ENCODE results near the gene SAYSD1. TPM values are rescaled to one million over a fixed set of nuclear protein-coding genes. Genes with fewer than 3 reads are reported as not detected.

The SAYSD1 gene
- total RNA-seq, 1 experiment from 2014 or later, result 7.3 TPM

GRCh38 chr6:39108041-39108839 is 6.7 kb downstream of the SAYSD1 start:
- DNase-seq (ENCODE audit: low read depth), result no peak

- DNase-seq (ENCODE audit: low read depth), result no peak
These were observed 7.3 kb downstream of the SAYSD1 start for GRCh38 chr6:39107641-39108040.

DNA sequence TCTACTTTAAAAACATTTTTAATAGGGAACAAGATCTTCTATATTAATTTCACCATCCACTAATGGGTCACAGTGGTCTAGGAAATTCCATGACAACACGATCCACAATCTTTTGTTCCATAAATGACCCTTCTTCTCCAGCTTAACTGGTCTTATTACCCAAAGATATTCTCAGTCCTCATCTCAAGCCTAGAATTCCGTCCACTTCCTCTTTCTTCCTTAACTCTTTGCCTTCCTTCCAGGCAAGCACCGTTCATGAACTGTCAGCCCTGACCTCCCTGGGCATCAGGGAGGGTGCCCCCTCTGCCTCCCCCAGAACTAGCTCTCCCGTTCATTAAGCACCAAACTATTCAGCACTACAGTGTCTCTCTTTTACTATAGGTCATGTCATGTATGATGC is 8.0 kb downstream of the SAYSD1 start:
- DNase-seq (ENCODE audit: low read depth), result no peak

GRCh38 chr6:39104528-39104927 is 10.5 kb downstream of the SAYSD1 start:
- no peak for DNase-seq (ENCODE audit: low read depth)

DNA sequence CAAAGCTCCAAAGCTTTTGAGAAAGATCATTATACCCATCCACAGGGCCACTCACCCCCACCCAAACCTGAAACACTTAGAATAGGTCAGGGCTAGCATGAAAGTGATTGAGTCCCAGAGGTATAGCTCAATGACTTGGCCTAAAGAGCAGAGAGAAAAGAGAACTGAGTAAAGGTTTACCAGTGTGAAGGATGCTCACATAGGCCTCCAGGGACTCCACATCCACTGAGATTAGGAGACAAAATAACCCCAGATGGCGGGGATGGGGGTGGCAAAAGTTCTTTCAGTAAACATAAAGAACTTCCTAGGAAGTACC is 12.2 kb downstream of the SAYSD1 start:
- no peak for DNase-seq (ENCODE audit: low read depth)

- DNase-seq (ENCODE audit: low read depth), result peak; percentile 21
These were observed 12.7 kb downstream of the SAYSD1 start for GRCh38 chr6:39102071-39102820.

GRCh38 chr6:39100358-39100757 is 14.6 kb downstream of the SAYSD1 start:
- DNase-seq (ENCODE audit: low read depth), result no peak

- no peak for DNase-seq (ENCODE audit: low read depth)
These were observed 19.4 kb downstream of the SAYSD1 start for GRCh38 chr6:39095578-39095977.

DNA sequence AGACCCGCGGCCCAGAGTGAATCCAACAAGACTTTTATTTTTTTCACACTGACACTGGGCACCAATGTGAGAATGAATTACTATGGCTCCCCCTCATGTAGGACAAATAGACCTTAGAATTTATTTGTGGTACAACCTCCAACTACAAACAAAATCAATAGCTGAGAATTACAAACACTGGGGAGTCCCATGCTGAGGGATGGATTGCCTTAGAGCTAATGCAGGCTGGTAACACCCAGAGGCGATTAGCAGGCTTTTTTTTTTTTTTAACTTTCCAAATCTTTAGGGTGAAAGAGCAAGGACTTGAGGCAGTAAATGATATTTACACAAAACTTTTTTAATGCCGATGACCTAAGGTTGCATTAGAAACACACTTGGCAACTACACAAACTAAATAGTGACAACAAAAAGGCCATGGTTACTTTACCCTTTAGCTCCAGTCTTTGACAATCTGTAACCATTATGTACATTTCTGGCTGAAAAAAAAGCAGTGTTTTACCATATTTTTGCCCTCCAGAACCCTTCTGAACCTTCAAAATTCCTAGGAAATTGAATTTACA is 21.8 kb downstream of the SAYSD1 start:
- DNase-seq (ENCODE audit: low read depth), result no peak

GRCh38 chr6:39092124-39092523 is 22.9 kb downstream of the SAYSD1 start:
- peak; percentile 32 for DNase-seq (ENCODE audit: low read depth)

DNA sequence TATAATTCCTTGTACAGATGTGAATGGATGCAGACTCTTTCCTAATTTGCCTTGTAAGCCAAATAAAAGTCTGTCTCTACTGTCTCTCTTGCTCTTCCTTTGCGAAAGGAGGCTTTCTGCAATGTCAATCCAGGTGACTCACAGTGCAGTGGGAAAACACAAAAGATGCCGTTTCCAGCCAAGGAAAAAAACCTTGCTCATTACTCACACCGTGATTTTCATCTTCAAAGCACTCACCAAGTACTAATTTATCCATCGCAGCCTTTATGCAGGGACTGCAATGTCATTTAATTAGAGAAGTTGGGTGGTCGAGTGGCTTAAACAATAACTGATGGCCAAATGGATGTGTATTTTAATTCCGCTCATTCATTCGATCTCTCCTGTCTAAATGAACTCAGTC is 23.8 kb downstream of the SAYSD1 start:
- DNase-seq (ENCODE audit: low read depth), result no peak

GRCh38 chr6:39090036-39090435 is 24.9 kb downstream of the SAYSD1 start:
- no peak for DNase-seq (ENCODE audit: low read depth)

- peak; percentile 15 for DNase-seq (ENCODE audit: low read depth)
These were observed 26.7 kb downstream of the SAYSD1 start for GRCh38 chr6:39088331-39088730.

- DNase-seq (ENCODE audit: low read depth), result no peak
These were observed 27.8 kb downstream of the SAYSD1 start for GRCh38 chr6:39087197-39087596.

- no peak for DNase-seq (ENCODE audit: low read depth)
These were observed 28.3 kb downstream of the SAYSD1 start for GRCh38 chr6:39086711-39087110.

DNA sequence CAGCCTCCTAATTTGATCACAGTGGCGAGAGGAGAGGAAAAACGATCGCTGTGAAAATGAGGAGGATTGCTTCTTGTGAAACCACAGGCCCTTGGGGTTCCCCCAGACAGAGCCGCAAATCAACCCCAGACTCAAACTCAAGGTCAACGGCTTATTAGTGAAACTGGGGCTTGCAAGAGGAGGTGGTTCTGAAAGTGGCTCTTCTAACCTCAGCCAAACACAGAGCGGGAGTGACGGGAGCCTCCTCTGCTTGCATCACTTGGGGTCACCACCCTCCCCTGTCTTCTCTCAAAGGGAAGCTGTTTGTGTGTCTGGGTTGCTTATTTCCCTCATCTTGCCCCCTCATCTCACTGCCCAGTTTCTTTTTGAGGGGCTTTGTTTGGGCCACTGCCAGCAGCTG is 28.7 kb downstream of the SAYSD1 start:
- DNase-seq (ENCODE audit: low read depth), result no peak

DNA sequence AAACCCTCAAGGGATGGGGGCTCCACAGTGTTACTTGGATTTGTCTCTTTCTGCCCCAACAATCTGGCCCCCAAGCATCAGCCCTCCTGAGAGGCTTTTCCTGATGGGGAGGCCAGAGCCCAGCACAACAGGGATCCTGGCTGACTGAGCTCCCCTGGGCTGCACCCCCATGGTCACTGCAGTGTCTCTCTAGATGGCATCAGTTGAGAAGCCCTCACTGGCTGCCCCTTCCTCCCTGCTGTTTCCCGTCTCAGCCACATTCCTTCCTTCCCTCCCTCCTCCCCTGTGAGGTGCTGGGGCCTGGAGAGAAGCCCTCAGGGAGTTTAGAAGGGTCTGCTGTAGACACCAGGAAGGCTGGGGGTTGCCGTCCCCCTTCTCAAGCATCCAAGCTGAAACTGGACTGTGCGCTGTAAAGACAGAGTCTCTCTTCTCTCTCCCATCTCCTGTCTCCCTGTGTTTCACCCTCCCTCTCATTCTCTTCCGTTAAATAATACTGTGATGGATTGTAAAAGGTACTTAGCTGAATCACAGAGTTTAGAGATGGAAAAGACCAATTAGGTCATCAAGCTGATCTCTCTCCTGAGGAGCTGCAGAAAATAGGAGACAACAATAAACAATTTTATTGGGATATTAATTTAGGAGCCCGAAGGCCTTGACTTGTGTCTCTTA is 29.7 kb downstream of the SAYSD1 start:
- no peak for DNase-seq (ENCODE audit: low read depth)

GRCh38 chr6:39084506-39084905 is 30.5 kb downstream of the SAYSD1 start:
- no peak for DNase-seq (ENCODE audit: low read depth)

DNA sequence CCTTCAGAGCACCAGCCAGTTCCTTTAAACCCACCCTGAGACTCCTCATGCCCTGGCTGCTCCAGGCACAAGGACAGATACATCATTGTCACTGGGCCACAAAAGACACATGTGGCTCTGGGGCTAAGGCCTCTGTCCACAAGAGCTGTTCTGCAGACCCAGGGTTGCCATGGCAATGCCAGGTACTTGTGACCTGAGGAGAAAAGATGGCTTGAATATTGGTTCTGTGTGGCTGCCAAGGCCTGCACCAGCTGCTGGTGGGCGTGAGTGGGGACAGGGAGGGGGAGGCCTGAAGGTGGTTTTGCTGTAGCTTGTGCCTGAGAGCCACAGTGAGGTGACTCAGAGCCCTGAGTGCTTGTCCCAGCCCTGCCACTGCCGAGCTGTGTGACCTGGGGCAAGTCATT is 31.8 kb downstream of the SAYSD1 start:
- no peak for DNase-seq (ENCODE audit: low read depth)

GRCh38 chr6:39082310-39082709 is 32.7 kb downstream of the SAYSD1 start:
- no peak for DNase-seq (ENCODE audit: low read depth)

DNA sequence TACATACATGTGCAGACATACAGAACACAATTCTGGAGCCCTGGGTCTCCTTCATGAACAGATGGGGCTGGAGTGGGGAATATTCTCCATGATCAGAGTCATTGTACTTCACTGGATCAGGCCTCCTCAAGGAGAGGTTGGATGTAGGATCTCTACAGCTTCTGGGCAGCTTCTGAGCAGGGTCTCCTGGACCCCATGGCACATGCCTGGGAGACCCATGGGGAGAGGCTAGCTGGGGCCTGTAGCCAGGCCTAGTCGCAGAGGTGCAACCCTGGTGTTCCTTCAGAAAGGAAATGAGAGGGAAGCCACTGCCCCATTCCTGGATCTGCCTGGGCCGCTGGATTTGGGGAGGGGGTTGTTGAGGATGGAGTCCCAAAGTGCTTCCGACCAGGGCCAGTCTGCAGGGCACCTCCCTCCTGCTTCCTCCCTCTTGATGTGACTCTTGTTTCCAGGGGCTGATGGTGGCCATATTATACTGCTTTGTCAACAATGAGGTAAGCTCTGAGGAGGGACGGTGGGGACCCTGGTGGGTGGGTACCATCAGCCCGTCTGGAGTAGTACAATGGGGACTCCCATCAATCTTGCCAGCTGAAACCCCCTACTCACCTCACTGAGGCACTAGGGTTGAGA is 34.6 kb downstream of the SAYSD1 start:
- DNase-seq (ENCODE audit: low read depth), result no peak
